Thyroid gland (tissue), 4 donors: ENCODE measurements around the gene ACTR2. TPM values are rescaled to one million over a fixed set of nuclear protein-coding genes. Genes with fewer than 3 reads are reported as not detected.

ENCODE experiments used
- DNase-seq, 2 donors: peaks; one replicate each; pipeline ENCODE4 v3.0.0-alpha.2; 2019
- H3K27ac ChIP-seq, 3 donors: fragments of 200-600 bp; sonication (generic); 1 replicate in 2 of 3; 2 replicates in 1 of 3; pipeline ENCODE4 v1.5.1; 2016 to 2019; ENCODE audit warnings: mild to moderate bottlenecking in 1 of 3, moderate library complexity in 1 of 3
- H3K27me3 ChIP-seq: fragments of 200-600 bp; sonication (generic); one replicate; pipeline ENCODE4 v1.5.1; 2019
- H3K36me3 ChIP-seq, 2 donors: fragments of 200-600 bp; sonication (generic); one replicate each; pipeline ENCODE4 v1.5.1; 2016 to 2019
- H3K4me1 ChIP-seq, 2 donors: fragments of 200-600 bp; sonication (generic); one replicate each; pipeline ENCODE4 v1.5.1; 2017 to 2019
- H3K4me3 ChIP-seq, 3 donors: fragments of 200-600 bp; sonication (generic); replicated peaks in 1 of 3; 1 replicate in 2 of 3; 2 replicates in 1 of 3; pipeline ENCODE4 v1.5.1; 2016; ENCODE audit warnings: mild to moderate bottlenecking in 1 of 3
- H3K9me3 ChIP-seq: fragments of 200-600 bp; sonication (generic); one replicate; pipeline ENCODE4 v1.5.1; 2017
- POLR2A ChIP-seq, 2 donors: fragments of 450-650 bp; IDR thresholded peaks; one replicate each; pipeline ENCODE4 v1.6.1; 2017; ENCODE audit warnings: antibody characterized with exemption in 2 of 2, mild to moderate bottlenecking in 2 of 2, moderate library complexity in 1 of 2
- WGBS, 2 donors: methylation state at CpG; one replicate each; pipeline ENCODE4 v1.1.5; 2017; 5-methylcytosine and 5-hydroxymethylcytosine counted together
- intact Hi-C: fragments of 100-400 bp; cut with DNase I; formaldehyde crosslinking; loops from one replicate; pipeline ENCODE4 v1.15.1; 2023
- total RNA-seq, 4 donors: library from RNA; depleted of rRNA; stranded (reverse); fragments of >200 nt; gene quantifications; one replicate each; pipeline ENCODE4 v1.2.3, GENCODE V29; 2016
- TF ChIP-seq, protein P1 (sequence below), 6 experiments: fragments of 200-600 bp in 3 of 6; fragments of 450-650 bp in 3 of 6; sonication (generic) in 3 of 6; IDR thresholded peaks; one replicate each; pipeline ENCODE4 v1.5.1; 2016 to 2019; ENCODE audit warnings: antibody characterized with exemption in 6 of 6, mild to moderate bottlenecking in 2 of 6, inconsistent platforms in 1 of 6, moderate library complexity in 1 of 6

Gene ACTR2
- total RNA-seq, 4 donors from 2014 or later: 65.2 to 88.6 (median 74.7) TPM

DNA sequence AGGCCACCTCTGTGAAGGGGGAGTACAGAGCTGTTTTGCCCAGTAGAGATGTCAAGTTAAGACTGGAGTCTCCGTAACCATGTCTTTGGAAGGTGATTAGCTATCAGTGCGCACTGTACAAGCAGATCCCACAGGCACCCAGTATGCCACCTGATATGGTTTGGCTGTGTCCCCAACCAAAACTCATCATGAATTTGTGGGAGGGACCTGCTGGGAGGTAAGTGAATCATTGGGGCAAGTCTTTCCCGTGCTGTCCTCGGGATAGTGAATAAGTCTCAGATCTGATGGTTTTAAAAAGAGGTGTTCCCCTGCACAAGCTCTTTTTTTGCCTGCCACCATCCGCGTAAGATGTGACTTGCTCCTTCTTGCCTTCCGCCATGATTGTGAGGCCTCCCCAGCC, 90.2 kb downstream of the ACTR2 start:
- H3K4me3 ChIP-seq: no peak overlapping the region
- no peaks in the 10 kb centered on the region for H3K9me3 ChIP-seq
- H3K4me1 ChIP-seq: peaks cover 0 to 10% of the 10 kb centered on the region in 2 donors
- H3K36me3 ChIP-seq: peaks cover 27 to 28% of the 10 kb centered on the region in 2 donors
- TF ChIP-seq, protein P1, sequence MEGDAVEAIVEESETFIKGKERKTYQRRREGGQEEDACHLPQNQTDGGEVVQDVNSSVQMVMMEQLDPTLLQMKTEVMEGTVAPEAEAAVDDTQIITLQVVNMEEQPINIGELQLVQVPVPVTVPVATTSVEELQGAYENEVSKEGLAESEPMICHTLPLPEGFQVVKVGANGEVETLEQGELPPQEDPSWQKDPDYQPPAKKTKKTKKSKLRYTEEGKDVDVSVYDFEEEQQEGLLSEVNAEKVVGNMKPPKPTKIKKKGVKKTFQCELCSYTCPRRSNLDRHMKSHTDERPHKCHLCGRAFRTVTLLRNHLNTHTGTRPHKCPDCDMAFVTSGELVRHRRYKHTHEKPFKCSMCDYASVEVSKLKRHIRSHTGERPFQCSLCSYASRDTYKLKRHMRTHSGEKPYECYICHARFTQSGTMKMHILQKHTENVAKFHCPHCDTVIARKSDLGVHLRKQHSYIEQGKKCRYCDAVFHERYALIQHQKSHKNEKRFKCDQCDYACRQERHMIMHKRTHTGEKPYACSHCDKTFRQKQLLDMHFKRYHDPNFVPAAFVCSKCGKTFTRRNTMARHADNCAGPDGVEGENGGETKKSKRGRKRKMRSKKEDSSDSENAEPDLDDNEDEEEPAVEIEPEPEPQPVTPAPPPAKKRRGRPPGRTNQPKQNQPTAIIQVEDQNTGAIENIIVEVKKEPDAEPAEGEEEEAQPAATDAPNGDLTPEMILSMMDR (IDR thresholded peaks at IDR 0.05): no peak
- TF ChIP-seq POLR2A (IDR thresholded peaks at IDR 0.05): no peak
- no peaks in the 10 kb centered on the region for H3K27me3 ChIP-seq
- 90 to 93% methylated on average over 7 of the region's 7 CpGs for whole genome bisulfite sequencing, 2 donors
- intact Hi-C loops: no loop called here
- no peak for DNase-seq
- no peak overlapping the region for H3K27ac ChIP-seq

DNA sequence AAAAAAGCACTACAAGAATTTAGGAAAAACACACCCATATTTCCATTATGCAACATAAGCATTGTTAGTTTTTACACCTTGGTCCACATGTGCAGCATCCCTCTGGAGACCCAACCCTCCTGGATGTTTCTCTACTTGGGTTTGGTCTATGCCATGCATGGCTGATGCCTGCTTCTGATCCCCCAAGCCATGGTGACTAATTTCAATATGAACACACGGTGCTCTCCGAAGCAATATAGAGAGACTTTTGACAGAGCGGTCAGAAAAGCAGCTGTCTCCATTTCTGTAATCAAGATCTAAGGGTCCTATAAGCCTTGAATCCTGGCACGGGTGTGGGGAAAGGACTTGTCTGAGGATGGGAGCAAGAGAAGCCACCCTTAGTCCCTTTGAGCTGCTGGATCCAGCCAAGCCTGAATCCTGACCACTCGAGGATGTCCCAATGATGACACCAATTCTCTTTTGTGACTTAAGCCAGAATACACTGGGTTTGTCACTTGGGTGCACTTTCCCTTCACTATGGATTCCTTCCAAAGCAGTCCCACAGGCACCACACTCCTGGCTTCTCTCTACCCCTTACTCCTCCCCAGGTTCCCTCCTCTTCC, 91.5 kb downstream of the ACTR2 start:
- no peaks in the 10 kb centered on the region for H3K27me3 ChIP-seq
- H3K36me3 ChIP-seq: peaks cover 18 to 20% of the 10 kb centered on the region in 2 donors
- intact Hi-C loops: no loop called here
- no peaks in the 10 kb centered on the region for H3K9me3 ChIP-seq
- no peak for DNase-seq
- peaks cover 5 to 21% of the 10 kb centered on the region in 2 donors for H3K4me1 ChIP-seq
- 89 to 98% methylated on average over 5 of the region's 5 CpGs for WGBS, 2 donors
- H3K27ac ChIP-seq: no peak overlapping the region
- H3K4me3 ChIP-seq: no peak overlapping the region
- TF ChIP-seq, protein P1 (IDR thresholded peaks at IDR 0.05): no peak
- no peak for TF ChIP-seq POLR2A (IDR thresholded peaks at IDR 0.05)

DNA sequence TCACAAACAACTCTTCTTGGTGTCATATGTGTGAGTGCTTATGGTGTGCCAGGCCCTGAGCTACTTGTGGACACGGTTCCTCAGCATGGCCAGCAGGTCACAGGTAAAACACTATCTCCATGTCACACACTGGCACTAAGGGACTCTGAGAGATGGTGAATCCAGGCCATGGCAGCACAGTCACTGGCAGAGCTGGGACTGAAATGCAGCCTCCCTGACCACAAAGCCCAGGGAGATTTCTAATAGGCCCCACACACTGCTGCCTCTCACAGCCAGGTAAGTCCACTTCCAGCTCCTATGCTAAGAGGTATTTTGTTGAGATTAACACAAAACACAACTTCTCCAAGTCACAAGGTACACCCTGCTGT, 92.0 kb downstream of the ACTR2 start:
- intact Hi-C loops: no loop called here
- Histone ChIP-seq H3K4me3 (no peak overlapping the region), H3K27me3 (no peaks in the 10 kb centered on the region), H3K27ac (no peak overlapping the region), H3K9me3 (no peaks in the 10 kb centered on the region), H3K36me3 (peaks cover 13 to 20% of the 10 kb centered on the region in 2 donors), H3K4me1 (peaks cover 9 to 26% of the 10 kb centered on the region in 2 donors)
- 100% methylated on average over 1 of the region's 1 CpG for WGBS, 2 donors
- DNase-seq: no peak
- TF ChIP-seq, protein P1 (IDR thresholded peaks at IDR 0.05): no peak
- no peak for TF ChIP-seq POLR2A (IDR thresholded peaks at IDR 0.05)

DNA sequence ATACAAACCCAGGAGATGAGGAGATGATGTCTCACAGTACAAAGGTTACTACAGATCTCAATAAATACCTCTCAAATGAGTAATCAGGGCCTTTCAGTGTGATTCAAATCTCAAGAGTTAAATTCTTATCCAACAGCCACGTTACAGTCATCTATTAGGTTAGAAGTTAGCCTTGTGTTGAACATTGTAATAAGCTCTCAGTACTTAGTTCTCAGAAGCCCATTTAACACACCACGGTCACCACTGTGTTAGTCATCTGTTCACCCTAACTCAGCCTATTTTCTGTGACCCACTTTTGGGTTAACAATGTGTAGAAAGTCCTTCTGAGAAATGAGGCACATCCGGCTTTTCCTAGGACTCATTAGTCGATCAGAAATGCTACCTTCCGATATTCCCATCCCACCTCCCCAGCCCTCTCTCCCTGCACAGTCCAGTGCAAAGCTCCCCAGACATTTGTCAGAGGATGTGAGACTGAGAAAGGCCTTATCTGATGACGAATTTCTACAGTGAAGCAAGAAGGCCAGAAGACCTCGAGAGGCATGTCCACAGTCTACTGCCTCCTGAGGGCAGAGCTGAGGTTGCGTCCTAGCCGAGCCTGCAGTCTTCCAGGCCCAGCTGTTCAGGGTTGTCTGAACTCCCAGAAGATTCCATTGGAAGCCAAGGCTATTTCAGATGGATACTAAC, 92.6 kb downstream of the ACTR2 start:
- intact Hi-C loops: no loop called here
- no peak for TF ChIP-seq POLR2A (IDR thresholded peaks at IDR 0.05)
- TF ChIP-seq, protein P1 (IDR thresholded peaks at IDR 0.05): no peak
- Histone ChIP-seq H3K36me3 (peaks cover 7 to 15% of the 10 kb centered on the region in 2 donors), H3K27me3 (no peaks in the 10 kb centered on the region), H3K27ac (no peak overlapping the region), H3K4me3 (no peak overlapping the region), H3K9me3 (no peaks in the 10 kb centered on the region), H3K4me1 (peaks cover 15 to 31% of the 10 kb centered on the region in 2 donors)
- no peak for DNase-seq
- WGBS, 2 donors: 75% methylated on average over 9 of the region's 9 CpGs

Other genes with a start within 250 kb of the ACTR2 start
- 1 to 10 TPM; 4.6 to 6.9 (median 5.4) TPM for gene SLC1A4, start 238.4 kb upstream of the ACTR2 start, total RNA-seq
- gene CEP68, start 171.4 kb upstream of the ACTR2 start, total RNA-seq: 10 to 100 TPM; 19.8 to 34.1 (median 27.5) TPM
- gene RAB1A, start 97.7 kb upstream of the ACTR2 start, total RNA-seq: 100 to 1,000 TPM in 2 of 4 donors, 10 to 100 TPM in 2; 87.1 to 114 (median 98.8) TPM
- gene SPRED2, start 204.8 kb downstream of the ACTR2 start, total RNA-seq: 10 to 100 TPM; 18.8 to 44.0 (median 25.4) TPM